NCI-H524 treated with DMSO at 0.1 percent for 48 hours (cell line): ENCODE data around the gene RUNX1.

ENCODE experiments used
- DNase-seq: peaks from one replicate; lab custom pipeline; 2025; lab: John Stamatoyannopoulos, UW

RUNX1 gene

GRCh38 chr21:34878940-34879339 lies 170.2 kb downstream of the RUNX1 start:
- no peak for DNase-seq

GRCh38 chr21:34878501-34878900 lies 170.6 kb downstream of the RUNX1 start:
- DNase-seq: no peak

DNA sequence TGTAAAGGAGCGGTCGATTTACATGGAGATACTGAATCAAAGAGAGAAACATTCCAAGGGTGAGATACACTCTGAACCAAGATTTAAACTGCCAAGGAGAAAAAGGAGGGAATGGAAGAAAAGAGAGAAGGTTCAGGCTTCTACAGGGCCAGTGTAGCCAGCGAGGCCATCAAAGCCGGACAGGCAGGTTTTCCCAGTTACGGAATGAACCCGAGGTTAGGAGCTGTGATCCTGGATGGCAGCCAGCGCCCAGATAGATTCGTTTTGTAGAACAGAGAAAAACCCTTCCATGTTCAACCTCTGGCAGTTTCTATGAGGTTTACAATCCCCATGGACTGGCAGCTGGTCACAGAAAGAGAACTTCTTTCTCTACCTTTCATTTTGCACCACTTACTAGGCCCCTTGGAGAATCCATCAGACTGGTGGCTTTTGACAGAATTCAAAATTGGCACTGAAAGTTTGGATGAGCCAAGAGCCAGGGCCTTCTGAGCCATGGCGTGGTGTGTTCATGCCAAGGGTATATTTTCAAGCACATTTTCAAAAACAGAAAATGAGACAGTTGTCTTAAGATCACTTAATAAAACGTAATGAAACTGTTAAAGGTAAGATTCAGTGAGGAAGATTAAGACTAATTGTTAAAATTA lies 171.5 kb downstream of the RUNX1 start:
- DNase-seq: no peak

- DNase-seq: no peak
These were observed 173.3 kb downstream of the RUNX1 start for GRCh38 chr21:34875830-34876229.

DNA sequence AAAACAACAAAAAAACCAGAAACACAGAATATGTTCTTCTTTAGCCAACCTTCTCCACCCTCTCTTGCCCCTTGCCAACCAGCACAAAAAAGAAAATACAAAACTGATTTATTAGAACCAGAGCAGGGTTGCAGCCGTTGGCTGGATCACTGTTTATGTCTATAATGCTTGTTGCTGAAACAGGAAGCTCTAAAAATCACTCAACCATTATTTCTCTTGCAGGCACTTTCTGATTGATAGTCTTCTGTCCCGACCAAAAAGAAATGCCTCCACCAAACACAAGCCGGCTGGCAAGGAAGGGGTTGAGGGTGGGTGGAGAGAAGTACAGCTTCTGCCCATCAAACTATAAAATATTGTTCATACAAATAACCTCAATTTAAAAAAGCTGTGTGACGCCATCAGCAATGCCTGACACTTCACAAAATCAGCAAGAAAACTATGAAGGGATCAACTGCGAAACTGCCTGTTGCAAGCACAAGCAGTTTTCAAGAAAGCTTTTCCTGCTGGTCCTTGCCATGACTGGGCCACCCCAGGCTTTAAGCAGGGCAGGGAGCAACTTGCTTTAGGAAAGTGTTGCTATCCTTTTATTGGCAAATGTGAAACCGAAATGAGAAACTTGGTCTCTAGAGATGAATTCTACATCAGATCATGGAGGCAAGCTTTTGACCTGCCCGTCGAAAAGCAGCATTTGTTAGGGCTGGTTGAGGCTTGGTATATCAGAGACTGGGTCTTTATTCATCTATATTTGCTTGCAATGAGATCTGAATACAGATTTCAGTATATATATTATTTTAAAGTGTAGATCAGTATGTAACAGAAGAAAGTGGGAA lies 174.2 kb downstream of the RUNX1 start:
- no peak for DNase-seq

DNA sequence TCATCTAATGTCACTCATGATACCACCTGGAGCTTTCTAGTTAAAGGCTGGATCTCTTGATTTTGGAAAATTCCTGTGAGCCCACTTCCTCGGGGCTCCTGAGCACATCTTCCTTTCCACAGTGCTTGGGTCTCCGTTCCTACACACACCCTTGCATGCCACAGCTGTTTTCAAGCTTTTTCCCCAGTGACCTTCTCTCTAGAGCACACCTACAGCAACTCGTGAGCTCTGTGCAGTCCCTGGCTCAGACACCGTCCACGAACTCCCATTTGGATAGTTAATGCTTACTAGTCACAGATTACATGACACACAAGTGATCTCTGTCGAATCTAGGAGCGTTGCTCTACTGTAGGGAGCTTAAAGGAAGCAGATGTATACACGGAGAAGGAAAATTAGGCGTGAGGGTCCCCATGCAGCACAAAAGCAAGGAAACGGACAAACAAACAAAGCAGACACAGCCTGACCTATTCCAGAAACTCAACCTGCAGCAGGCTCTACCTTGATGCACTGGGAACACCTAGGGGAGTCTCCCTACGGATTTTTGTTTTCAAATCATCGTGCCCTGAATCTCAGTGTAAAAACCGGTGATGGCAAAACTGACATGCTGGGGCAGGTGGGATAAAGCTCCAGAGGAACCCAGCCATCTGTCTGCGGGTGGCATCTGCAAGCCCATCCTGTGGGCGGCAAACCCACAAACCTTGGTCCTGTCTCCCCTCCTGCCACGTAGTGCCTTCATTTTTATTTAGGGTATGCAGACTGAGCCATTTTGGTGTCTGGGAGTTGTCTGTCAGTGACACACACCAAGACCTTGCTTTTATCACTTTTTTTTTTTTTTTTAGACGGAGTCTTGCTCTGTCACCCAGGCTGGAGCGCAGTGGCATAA lies 177.8 kb downstream of the RUNX1 start:
- no peak for DNase-seq

GRCh38 chr21:34870246-34870645 lies 178.9 kb downstream of the RUNX1 start:
- no peak for DNase-seq

DNA sequence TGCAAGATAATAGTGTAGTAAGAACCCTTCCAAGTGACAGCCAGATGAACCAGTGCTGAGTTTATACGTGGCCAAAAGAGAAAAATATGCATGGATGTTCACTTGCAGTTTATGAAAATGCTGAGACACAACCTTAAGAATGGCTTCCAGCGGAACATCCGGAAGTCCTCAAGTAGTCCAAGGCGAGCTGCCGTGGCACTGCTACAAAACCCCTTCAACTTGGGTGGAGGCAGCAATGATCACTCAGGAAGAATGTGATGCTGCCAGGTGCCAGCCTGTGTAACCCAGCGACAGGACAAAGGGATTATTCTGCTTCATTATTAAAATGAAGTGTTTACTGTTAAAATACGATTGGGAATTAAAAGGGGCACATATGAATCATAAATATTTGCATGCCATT lies 179.6 kb downstream of the RUNX1 start:
- no peak for DNase-seq

- DNase-seq: no peak
These were observed 181.3 kb downstream of the RUNX1 start for GRCh38 chr21:34867785-34868184.

DNA sequence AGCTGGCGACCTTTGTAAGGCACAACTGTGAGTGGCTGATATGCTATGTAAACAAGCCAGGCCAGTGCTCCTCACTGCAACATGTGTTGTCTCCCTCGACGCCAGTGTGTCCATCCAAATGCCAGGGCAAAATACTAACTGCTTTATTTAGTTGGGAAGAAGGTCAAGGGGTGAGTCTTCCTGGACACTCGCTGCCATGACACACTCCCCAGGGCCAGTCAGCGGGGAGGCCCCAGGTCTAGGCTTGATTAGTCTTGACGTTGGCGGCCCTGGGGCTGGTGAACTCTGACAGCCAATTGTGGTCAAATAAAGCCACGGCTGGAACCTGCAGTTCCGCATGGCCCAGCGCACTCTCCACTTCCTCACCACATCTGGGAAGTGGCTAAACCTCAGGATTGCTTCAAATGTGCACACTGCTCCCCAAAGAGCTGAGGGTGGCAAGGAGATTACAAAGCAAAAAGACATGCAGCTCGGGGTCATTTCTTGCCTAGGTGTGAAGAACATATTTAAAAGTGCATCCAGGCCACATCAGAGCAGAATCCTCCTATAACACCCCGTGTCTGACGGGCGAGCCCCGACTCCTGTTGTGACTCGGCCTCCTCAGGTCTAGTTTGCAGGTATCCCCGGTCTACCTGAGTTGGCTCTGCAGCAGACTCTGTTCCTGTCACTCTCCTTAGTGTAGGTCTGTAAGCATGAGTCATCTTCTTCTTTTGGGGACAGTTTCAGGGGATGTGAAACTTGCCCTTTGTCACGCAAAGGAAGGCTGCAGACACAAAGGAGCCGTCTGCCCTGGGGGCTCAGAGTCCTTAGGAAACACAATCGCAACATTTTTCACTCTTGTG lies 183.5 kb downstream of the RUNX1 start:
- no peak for DNase-seq

- no peak for DNase-seq
These were observed 184.5 kb downstream of the RUNX1 start for GRCh38 chr21:34864370-34865149.

DNA sequence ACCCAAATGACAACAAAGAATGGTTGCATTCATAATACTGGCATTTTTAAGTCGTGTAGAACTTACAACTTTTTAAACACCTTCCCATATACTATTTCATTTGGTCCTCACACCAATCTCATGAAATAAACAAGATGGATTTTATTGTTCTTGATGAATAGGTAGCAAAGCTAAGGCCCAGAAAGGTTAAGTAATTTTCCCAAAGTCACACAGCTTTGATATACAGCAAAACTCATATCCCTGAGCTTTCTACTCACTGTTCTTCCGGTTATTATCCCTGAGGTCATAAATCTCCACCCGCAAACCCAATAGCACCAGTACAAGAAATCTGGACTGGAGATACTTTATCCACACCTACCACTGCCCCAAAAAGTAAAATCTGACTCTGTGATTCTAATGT lies 186.2 kb downstream of the RUNX1 start:
- no peak for DNase-seq

- no peak for DNase-seq
These were observed 187.8 kb downstream of the RUNX1 start for GRCh38 chr21:34861258-34861657.

GRCh38 chr21:34859976-34860653 lies 189.0 kb downstream of the RUNX1 start:
- no peak for DNase-seq

DNA sequence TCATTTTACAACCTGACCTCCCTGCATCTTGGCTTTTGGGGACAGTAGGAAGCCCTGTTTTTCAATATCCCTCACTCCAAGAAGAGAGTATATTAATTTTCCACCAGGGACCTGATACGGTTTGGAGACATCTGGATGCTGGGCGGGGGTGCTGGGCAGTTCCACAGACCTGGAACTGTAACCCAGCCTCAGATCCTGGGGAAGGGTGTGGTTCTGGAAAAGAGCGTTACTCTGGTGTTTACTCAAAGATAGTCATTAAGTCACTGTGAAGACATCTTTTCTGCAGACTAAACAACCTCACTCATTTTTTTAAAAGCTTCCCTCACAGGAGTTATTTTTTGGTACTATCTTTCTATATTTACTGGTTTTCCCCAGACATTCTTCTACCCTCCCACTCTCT lies 190.5 kb downstream of the RUNX1 start:
- no peak for DNase-seq

- DNase-seq: no peak
These were observed 191.2 kb downstream of the RUNX1 start for GRCh38 chr21:34857874-34858273.

GRCh38 chr21:34857122-34857713 lies 191.9 kb downstream of the RUNX1 start:
- DNase-seq: no peak

DNA sequence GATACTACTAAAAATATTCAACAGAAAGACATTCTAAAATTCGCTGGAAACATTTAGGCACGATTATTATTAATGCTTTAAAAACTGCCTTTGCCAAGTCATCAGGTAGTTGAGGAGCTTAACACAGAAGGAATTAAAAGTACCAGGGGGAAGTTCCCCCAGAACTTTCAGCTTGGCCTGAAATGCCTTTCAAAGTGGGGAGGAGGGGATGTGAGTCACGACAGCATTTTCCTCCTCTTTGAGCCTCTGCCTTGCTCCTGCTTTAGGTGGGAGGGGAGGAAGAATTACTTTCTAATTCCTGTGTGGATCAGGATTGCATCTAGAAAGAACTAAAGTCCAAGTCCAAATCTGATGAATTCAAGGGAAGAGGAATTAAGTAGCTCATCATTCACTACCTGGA lies 196.7 kb downstream of the RUNX1 start:
- DNase-seq: no peak

- no peak for DNase-seq
These were observed 198.9 kb downstream of the RUNX1 start for GRCh38 chr21:34850166-34850690.
